BE2C (cell line): ENCODE data around the gene SEMA3D.

ENCODE experiments used
- DNase-seq: peaks from one replicate; pipeline ENCODE4 v3.0.0-alpha.2; 2020
- H3K27me3 ChIP-seq: fragments of 250-450 bp; sonication (Bioruptor Pico); 2 replicates; pipeline ENCODE4 v1.5.1; 2020; ENCODE audit warnings: mild to moderate bottlenecking
- H3K36me3 ChIP-seq: fragments of 250-450 bp; sonication (Bioruptor Pico); 2 replicates; pipeline ENCODE4 v1.5.1; 2020; ENCODE audit warnings: mild to moderate bottlenecking
- H3K4me1 ChIP-seq: fragments of 250-450 bp; sonication (Bioruptor Pico); 2 replicates; pipeline ENCODE4 v1.5.1; 2020
- H3K4me3 ChIP-seq: 2 replicates; pipeline ENCODE4 v1.5.1; 2011; ENCODE audit warnings: low read depth, low read length
- H3K9me3 ChIP-seq: fragments of 250-450 bp; sonication (Bioruptor Pico); 2 replicates; pipeline ENCODE4 v1.5.1; 2020
- TF ChIP-seq, protein P1 (sequence below): IDR thresholded peaks from 2 replicates; pipeline ENCODE4 v1.5.1; 2012; ENCODE audit warnings: mild to moderate bottlenecking, low read depth, low read length

The SEMA3D gene

GRCh38 chr7:85081846-85082245 lies 105.0 kb downstream of the SEMA3D start:
- no peaks in the 10 kb centered on the region for H3K36me3 ChIP-seq
- no peak for DNase-seq
- no peaks in the 10 kb centered on the region for H3K4me1 ChIP-seq
- no peak overlapping the region for H3K4me3 ChIP-seq
- H3K9me3 ChIP-seq, result no peaks in the 10 kb centered on the region
- no peaks in the 10 kb centered on the region for H3K27me3 ChIP-seq
- TF ChIP-seq, protein P1, sequence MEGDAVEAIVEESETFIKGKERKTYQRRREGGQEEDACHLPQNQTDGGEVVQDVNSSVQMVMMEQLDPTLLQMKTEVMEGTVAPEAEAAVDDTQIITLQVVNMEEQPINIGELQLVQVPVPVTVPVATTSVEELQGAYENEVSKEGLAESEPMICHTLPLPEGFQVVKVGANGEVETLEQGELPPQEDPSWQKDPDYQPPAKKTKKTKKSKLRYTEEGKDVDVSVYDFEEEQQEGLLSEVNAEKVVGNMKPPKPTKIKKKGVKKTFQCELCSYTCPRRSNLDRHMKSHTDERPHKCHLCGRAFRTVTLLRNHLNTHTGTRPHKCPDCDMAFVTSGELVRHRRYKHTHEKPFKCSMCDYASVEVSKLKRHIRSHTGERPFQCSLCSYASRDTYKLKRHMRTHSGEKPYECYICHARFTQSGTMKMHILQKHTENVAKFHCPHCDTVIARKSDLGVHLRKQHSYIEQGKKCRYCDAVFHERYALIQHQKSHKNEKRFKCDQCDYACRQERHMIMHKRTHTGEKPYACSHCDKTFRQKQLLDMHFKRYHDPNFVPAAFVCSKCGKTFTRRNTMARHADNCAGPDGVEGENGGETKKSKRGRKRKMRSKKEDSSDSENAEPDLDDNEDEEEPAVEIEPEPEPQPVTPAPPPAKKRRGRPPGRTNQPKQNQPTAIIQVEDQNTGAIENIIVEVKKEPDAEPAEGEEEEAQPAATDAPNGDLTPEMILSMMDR, result no peak

GRCh38 chr7:85081392-85081791 lies 105.5 kb downstream of the SEMA3D start:
- Histone ChIP-seq H3K4me3 (no peak overlapping the region), H3K4me1 (no peaks in the 10 kb centered on the region), H3K36me3 (no peaks in the 10 kb centered on the region), H3K27me3 (no peaks in the 10 kb centered on the region), H3K9me3 (no peaks in the 10 kb centered on the region)
- no peak for DNase-seq
- TF ChIP-seq, protein P1, result no peak

GRCh38 chr7:85079434-85079833 lies 107.4 kb downstream of the SEMA3D start:
- no peaks in the 10 kb centered on the region for H3K27me3 ChIP-seq
- no peaks in the 10 kb centered on the region; the same call in 1 of the 2 replicates for H3K4me1 ChIP-seq
- H3K4me3 ChIP-seq, result no peak overlapping the region
- no peak for DNase-seq
- TF ChIP-seq, protein P1, result no peak
- no peaks in the 10 kb centered on the region for H3K36me3 ChIP-seq
- H3K9me3 ChIP-seq, result no peaks in the 10 kb centered on the region

GRCh38 chr7:85078181-85078580 lies 108.7 kb downstream of the SEMA3D start:
- TF ChIP-seq, protein P1, result no peak
- no peaks in the 10 kb centered on the region for H3K9me3 ChIP-seq
- H3K4me1 ChIP-seq, result no peaks in the 10 kb centered on the region; the same call in 1 of the 2 replicates
- H3K36me3 ChIP-seq, result no peaks in the 10 kb centered on the region
- H3K27me3 ChIP-seq, result no peaks in the 10 kb centered on the region
- no peak for DNase-seq
- no peak overlapping the region for H3K4me3 ChIP-seq

DNA sequence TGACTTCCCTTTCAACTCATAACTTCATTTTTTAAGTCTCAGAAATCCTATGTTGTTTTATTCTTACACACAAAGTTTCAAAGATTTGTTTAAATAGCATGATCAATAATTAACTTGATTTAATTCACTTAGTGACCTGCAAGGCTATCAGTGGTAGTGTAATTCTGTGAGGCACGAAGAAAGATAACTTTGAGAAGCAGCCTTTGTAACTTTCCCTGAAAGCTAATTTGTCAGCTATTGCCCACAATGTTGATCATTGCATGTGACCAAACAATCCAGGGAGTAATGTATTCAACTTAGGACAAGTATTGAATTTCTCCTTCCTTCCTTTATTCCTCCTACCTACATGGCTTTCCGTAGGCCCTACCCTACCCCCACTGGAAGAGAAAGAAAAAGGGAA lies 111.0 kb downstream of the SEMA3D start:
- no peaks in the 10 kb centered on the region; the same call in 1 of the 2 replicates for H3K4me1 ChIP-seq
- no peaks in the 10 kb centered on the region for H3K36me3 ChIP-seq
- no peak for DNase-seq
- TF ChIP-seq, protein P1, result no peak
- no peaks in the 10 kb centered on the region for H3K27me3 ChIP-seq
- no peaks in the 10 kb centered on the region for H3K9me3 ChIP-seq
- H3K4me3 ChIP-seq, result no peak overlapping the region

DNA sequence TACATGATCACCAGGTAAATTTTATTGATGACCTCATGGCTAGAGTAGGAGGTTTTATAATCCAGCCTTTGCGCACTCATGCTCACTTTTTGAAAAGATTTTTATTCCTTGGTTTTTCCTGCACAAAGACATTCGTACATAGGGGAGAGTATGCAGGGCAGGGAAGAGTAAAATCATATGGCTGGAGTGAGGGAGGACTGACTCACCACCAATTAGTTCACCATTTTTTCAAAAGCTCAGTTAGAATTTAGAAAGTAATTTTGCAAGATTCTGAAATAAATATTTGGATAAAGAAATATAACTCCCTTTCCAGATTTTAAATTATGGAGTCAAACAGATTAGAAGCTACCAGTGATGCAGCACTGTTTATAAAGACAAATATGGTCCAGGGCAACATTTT lies 111.9 kb downstream of the SEMA3D start:
- no peaks in the 10 kb centered on the region; the same call in 1 of the 2 replicates for H3K4me1 ChIP-seq
- H3K36me3 ChIP-seq, result no peaks in the 10 kb centered on the region
- TF ChIP-seq, protein P1, result no peak
- H3K9me3 ChIP-seq, result no peaks in the 10 kb centered on the region
- H3K27me3 ChIP-seq, result no peaks in the 10 kb centered on the region
- H3K4me3 ChIP-seq, result no peak overlapping the region
- no peak for DNase-seq
